H9 (cell line): Measurements from ENCODE around the gene C10orf71. TPM values are rescaled to one million over a fixed set of nuclear protein-coding genes. Genes with fewer than 3 reads are reported as not detected.

Experiments used
- DNase-seq: peaks from one replicate; pipeline ENCODE4 v3.0.0-alpha.2; 2017
- H2AFZ ChIP-seq: one replicate; pipeline ENCODE4 v1.6.1; 2013; ENCODE audit warnings: mild to moderate bottlenecking, low read length, control low read depth, moderate library complexity
- H2AK5ac ChIP-seq: 2 replicates; pipeline ENCODE4 v1.6.1; 2013; ENCODE audit warnings: low read length, control low read depth, mixed read lengths; ENCODE audit not compliant: insufficient read length
- H2BK120ac ChIP-seq: one replicate; pipeline ENCODE4 v1.6.1; 2013; ENCODE audit warnings: low read depth, mild to moderate bottlenecking, low read length, control low read depth, inconsistent platforms; ENCODE audit not compliant: poor library complexity, severe bottlenecking
- H2BK12ac ChIP-seq: 2 replicates; pipeline ENCODE4 v1.6.1; 2013; ENCODE audit warnings: low read length, control low read depth, mixed read lengths, low read depth; ENCODE audit not compliant: insufficient read length
- H2BK15ac ChIP-seq: 2 replicates; pipeline ENCODE4 v1.6.1; 2013; ENCODE audit warnings: low read depth, low read length, control low read depth
- H2BK20ac ChIP-seq: one replicate; pipeline ENCODE4 v1.6.1; 2013; ENCODE audit warnings: low read depth, mild to moderate bottlenecking, low read length, control low read depth, inconsistent platforms; ENCODE audit not compliant: poor library complexity, severe bottlenecking
- H2BK5ac ChIP-seq: 2 replicates; pipeline ENCODE4 v1.6.1; 2013; ENCODE audit warnings: low read length, control low read depth, mixed read lengths; ENCODE audit not compliant: insufficient read length
- H3K14ac ChIP-seq: 2 replicates; pipeline ENCODE4 v1.6.1; 2013; ENCODE audit warnings: low read length, control low read depth; ENCODE audit not compliant: insufficient read depth
- H3K18ac ChIP-seq: 2 replicates; pipeline ENCODE4 v1.6.1; 2013; ENCODE audit warnings: low read depth, mild to moderate bottlenecking, mixed read lengths, low read length, control low read depth; ENCODE audit not compliant: insufficient read length
- H3K23ac ChIP-seq: 2 replicates; pipeline ENCODE4 v1.6.1; 2013; ENCODE audit warnings: low read length, control low read depth, mixed read lengths, low read depth; ENCODE audit not compliant: insufficient read length
- H3K23me2 ChIP-seq: 2 replicates; pipeline ENCODE4 v1.6.1; 2013; ENCODE audit warnings: low read depth, mild to moderate bottlenecking, mixed read lengths, low read length, control low read depth; ENCODE audit not compliant: insufficient read length, poor library complexity, severe bottlenecking
- H3K27ac ChIP-seq: 2 replicates; pipeline ENCODE4 v1.5.1; 2013; ENCODE audit warnings: low read length, control low read depth, mixed read lengths, low read depth; ENCODE audit not compliant: insufficient read length
- H3K27me3 ChIP-seq: 2 replicates; pipeline ENCODE4 v1.6.1; 2013; ENCODE audit warnings: low read length, control low read depth, inconsistent platforms; ENCODE audit not compliant: insufficient read depth
- H3K4ac ChIP-seq: 2 replicates; pipeline ENCODE4 v1.6.1; 2013; ENCODE audit warnings: low read depth, mild to moderate bottlenecking, control low read depth, inconsistent platforms, low read length, moderate library complexity
- H3K4me1 ChIP-seq: 2 replicates; pipeline ENCODE4 v1.6.1; 2013; ENCODE audit warnings: low read length, control low read depth, inconsistent platforms; ENCODE audit not compliant: insufficient read depth
- H3K4me2 ChIP-seq: 2 replicates; pipeline ENCODE4 v1.6.1; 2013; ENCODE audit warnings: low read length, control low read depth, mixed read lengths; ENCODE audit not compliant: insufficient read length, insufficient read depth
- H3K56ac ChIP-seq: 2 replicates; pipeline ENCODE4 v1.6.1; 2013; ENCODE audit warnings: low read depth, mild to moderate bottlenecking, mixed read lengths, low read length, control low read depth; ENCODE audit not compliant: insufficient read length
- H3K79me1 ChIP-seq: 2 replicates; pipeline ENCODE4 v1.6.1; 2013; ENCODE audit warnings: low read depth, mild to moderate bottlenecking, moderate library complexity, low read length, control low read depth, inconsistent platforms; ENCODE audit not compliant: insufficient read depth, poor library complexity, severe bottlenecking
- H3K79me2 ChIP-seq: 2 replicates; pipeline ENCODE4 v1.6.1; 2013; ENCODE audit warnings: low read length, control low read depth, inconsistent platforms; ENCODE audit not compliant: insufficient read depth
- H3K9ac ChIP-seq: 2 replicates; pipeline ENCODE4 v1.6.1; 2013; ENCODE audit warnings: low read length, control low read depth, mixed read lengths; ENCODE audit not compliant: insufficient read length; ENCODE audit errors: extremely low read depth
- H3K9me3 ChIP-seq: one replicate; pipeline ENCODE4 v1.6.1; 2013; ENCODE audit warnings: low read depth, low read length, inconsistent platforms; ENCODE audit not compliant: control insufficient read depth
- H3T11ph ChIP-seq: one replicate; pipeline ENCODE4 v1.6.1; 2013; ENCODE audit warnings: mild to moderate bottlenecking, low read length, control low read depth, inconsistent platforms
- H4K20me1 ChIP-seq: one replicate; pipeline ENCODE4 v1.6.1; 2013; ENCODE audit not compliant: control insufficient read depth, insufficient read length, insufficient read depth
- H4K5ac ChIP-seq: 2 replicates; pipeline ENCODE4 v1.6.1; 2013; ENCODE audit warnings: low read depth, mild to moderate bottlenecking, mixed read lengths, low read length, control low read depth; ENCODE audit not compliant: insufficient read length
- H4K8ac ChIP-seq: replicated peaks from 2 replicates; pipeline ENCODE4 v1.6.1; 2013; ENCODE audit warnings: low read length, control low read depth, mixed read lengths, low read depth; ENCODE audit not compliant: insufficient read length
- H4K91ac ChIP-seq: 2 replicates; pipeline ENCODE4 v1.6.1; 2013; ENCODE audit warnings: low read depth, mild to moderate bottlenecking, moderate library complexity, mixed read lengths, low read length, control low read depth; ENCODE audit not compliant: insufficient read length
- H3K27ac Mint-ChIP-seq, 3 experiments: 2 replicates in 2 of 3; 3 replicates in 1 of 3; pipeline ENCODE4 v1.8.0; 2020 to 2021; ENCODE audit warnings: mixed read lengths in 3 of 3, mild to moderate bottlenecking in 1 of 3, moderate library complexity in 1 of 3
- H3K27me3 Mint-ChIP-seq: 2 replicates; pipeline ENCODE4 v1.8.0; 2021; ENCODE audit warnings: low read depth, mild to moderate bottlenecking, moderate library complexity, mixed read lengths
- H3K36me3 Mint-ChIP-seq, 3 experiments: 2 replicates in 2 of 3; 3 replicates in 1 of 3; pipeline ENCODE4 v1.8.0; 2020 to 2021; ENCODE audit warnings: low read depth in 3 of 3, mixed read lengths in 3 of 3; ENCODE audit not compliant: insufficient read depth in 1 of 3
- H3K4me1 Mint-ChIP-seq, 2 experiments: 2 replicates each; pipeline ENCODE4 v1.8.0; 2020; ENCODE audit warnings: mixed read lengths in 2 of 2
- H3K4me3 Mint-ChIP-seq, 2 experiments: 2 replicates in 1 of 2; 3 replicates in 1 of 2; pipeline ENCODE4 v1.8.0; 2020 to 2021; ENCODE audit warnings: mild to moderate bottlenecking in 2 of 2, mixed read lengths in 2 of 2, moderate library complexity in 1 of 2
- H3K9me3 Mint-ChIP-seq, 2 experiments: 2 replicates in 1 of 2; 3 replicates in 1 of 2; pipeline ENCODE4 v1.8.0; 2020; ENCODE audit warnings: mild to moderate bottlenecking in 2 of 2, mixed read lengths in 2 of 2, moderate library complexity in 1 of 2
- CTCF ChIP-seq: fragments of 200-600 bp; sonication (generic); conservative IDR thresholded peaks from 3 replicates; pipeline ENCODE4 v1.8.0; 2021; ENCODE audit warnings: antibody characterized with exemption, mild to moderate bottlenecking
- WGBS: extraction: QIAGEN DNeasy Blood & Tissue Kit; methylation state at CpG from one replicate; pipeline ENCODE4 v1.1.7; 2013; ENCODE audit warnings: missing lambda C conversion rate, low lambda C conversion rate, mixed read lengths; ENCODE audit not compliant: insufficient read length; ENCODE audit errors: extremely low coverage; 5-methylcytosine and 5-hydroxymethylcytosine counted together
- total RNA-seq: library from RNA; stranded (reverse); gene quantifications from 2 replicates; pipeline ENCODE4 v1.2.1, GENCODE V29; 2021

C10orf71 gene
- total RNA-seq, 1 experiment from 2014 or later = not detected

- no CpG with 5 or more reads among the region's 48 CpGs for WGBS
- Histone ChIP-seq H3K4me1 (no peaks in the 10 kb centered on the region), H4K5ac (no peak overlapping the region), H2AK5ac (no peak overlapping the region), H2BK20ac (no peak overlapping the region), H3K56ac (no peak overlapping the region), H2BK5ac (no peak overlapping the region), H3K27me3 (no peaks in the 10 kb centered on the region), H4K91ac (no peak overlapping the region), H3K18ac (no peak overlapping the region), H3K9ac (no peak overlapping the region), H4K8ac (no peak overlapping the region), H3K14ac (no peak overlapping the region; the same call in 1 of the 2 replicates), H2BK120ac (no peak overlapping the region), H3K79me1 (no peaks in the 10 kb centered on the region), H3K79me2 (no peaks in the 10 kb centered on the region), H3K23ac (no peak overlapping the region), H4K20me1 (no peaks in the 10 kb centered on the region), H2AFZ (no peak overlapping the region), H2BK12ac (no peak overlapping the region), H3K4me2 (no peak overlapping the region), H3T11ph (no peak overlapping the region), H3K23me2 (no peaks in the 10 kb centered on the region), H2BK15ac (no peak overlapping the region), H3K4ac (no peak overlapping the region), H3K9me3 (no peaks in the 10 kb centered on the region), H3K27ac (no peak overlapping the region)
- Mint-ChIP-seq H3K27ac (no peak overlapping the region), H3K36me3 (no peaks in the 10 kb centered on the region), H3K4me3 (no peak overlapping the region), H3K4me1 (peaks cover 4 to 6% of the 10 kb centered on the region in 2 experiments), H3K9me3 (no peaks in the 10 kb centered on the region; a peak in 1 of 5 replicates), H3K27me3 (peaks cover 12% of the 10 kb centered on the region)
- DNase-seq = no peak
- TF ChIP-seq CTCF = no peak
These were observed 27.2 kb downstream of the C10orf71 start for GRCh38 chr10:49325916-49326783.
